Stimulated activated CD4-positive, alpha-beta T cell treated with anti-CD3 and anti-CD28 coated beads, Interleukin-15, amount 100 ng/mL, for 1 hour (primary cell): ENCODE data around the gene SFT2D1.

Experiments
- DNase-seq, 2 donors: peaks; one replicate each; pipeline ENCODE4 v3.0.0-alpha.2; 2020; ENCODE audit warnings: low read depth in 1 of 2, low spot score in 1 of 2

The SFT2D1 gene

GRCh38 chr6:166277892-166278578, 64.3 kb downstream of the SFT2D1 start:
- DNase-seq, result no peak

DNA sequence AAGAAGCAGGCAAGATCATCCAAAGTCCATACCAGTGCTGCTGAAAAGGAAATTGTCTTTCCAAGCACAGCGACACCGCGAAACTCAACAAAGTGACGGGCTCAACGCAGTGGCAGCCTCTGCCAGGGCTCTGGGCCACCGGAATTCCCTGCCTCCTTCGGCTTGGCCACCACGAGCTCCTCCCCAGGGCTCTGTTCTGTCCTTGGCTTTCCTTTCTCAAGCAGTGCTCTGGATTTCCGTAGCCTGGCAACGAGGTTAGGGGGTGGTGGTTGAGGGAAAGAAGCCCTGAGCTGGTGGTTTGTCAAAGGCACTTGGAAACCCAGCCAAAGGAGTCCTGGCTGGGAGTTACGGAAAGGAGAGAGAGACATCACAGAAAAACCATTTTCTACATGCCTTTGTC, 65.3 kb downstream of the SFT2D1 start:
- DNase-seq, result no peak

GRCh38 chr6:166275714-166276166, 66.6 kb downstream of the SFT2D1 start:
- peak; percentile 74 to 84 for DNase-seq

DNA sequence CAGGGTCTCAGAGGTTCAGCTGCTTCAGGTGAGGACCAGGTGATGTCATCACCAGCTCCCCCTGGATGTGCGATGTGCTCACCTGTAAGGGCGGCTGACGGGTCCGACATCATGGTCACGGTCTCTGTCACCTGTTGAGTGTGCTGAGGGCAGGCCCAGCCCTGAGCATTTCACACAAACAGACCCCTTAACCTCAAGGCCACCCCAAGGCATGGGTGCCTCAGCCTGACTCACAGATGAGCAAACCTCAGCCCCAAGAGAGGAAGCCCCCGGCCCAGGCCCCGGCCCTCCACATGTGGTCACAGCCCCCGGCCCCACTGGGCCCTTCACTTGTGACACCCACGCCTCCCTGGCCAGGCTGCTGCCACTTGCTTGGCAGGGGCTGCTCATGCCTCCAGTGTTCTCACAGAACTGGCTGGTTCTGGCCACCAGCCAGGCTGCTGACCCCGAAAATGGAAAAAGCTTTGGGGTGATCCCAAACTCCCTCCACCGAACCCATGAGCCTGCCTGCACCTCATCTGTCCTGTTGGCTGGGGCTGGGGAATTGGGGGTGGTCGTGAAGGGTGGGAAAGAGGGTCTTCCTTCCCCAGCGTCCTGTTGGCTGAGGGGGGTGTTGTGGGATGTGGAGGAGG, 67.5 kb downstream of the SFT2D1 start:
- DNase-seq, result no peak

- no peak for DNase-seq
These were observed 68.2 kb downstream of the SFT2D1 start for GRCh38 chr6:166274163-166274562.

- no peak for DNase-seq
These were observed 71.0 kb downstream of the SFT2D1 start for GRCh38 chr6:166271376-166271765.

GRCh38 chr6:166270706-166271375, 71.5 kb downstream of the SFT2D1 start:
- no peak for DNase-seq
